Lower leg skin (tissue), 3 donors: ENCODE measurements around the gene CCDC120.

ENCODE experiments used
- POLR2A ChIP-seq, 2 donors: fragments of 450-650 bp; IDR thresholded peaks; one replicate each; pipeline ENCODE4 v1.6.1; 2016 to 2017; ENCODE audit warnings: antibody characterized with exemption in 2 of 2, mild to moderate bottlenecking in 1 of 2, moderate library complexity in 1 of 2
- TF ChIP-seq, protein P1 (sequence below), 3 donors: fragments of 450-650 bp; IDR thresholded peaks; one replicate each; pipeline ENCODE4 v1.5.1; 2016; ENCODE audit warnings: antibody characterized with exemption in 3 of 3, mild to moderate bottlenecking in 3 of 3, moderate library complexity in 2 of 3

DNA sequence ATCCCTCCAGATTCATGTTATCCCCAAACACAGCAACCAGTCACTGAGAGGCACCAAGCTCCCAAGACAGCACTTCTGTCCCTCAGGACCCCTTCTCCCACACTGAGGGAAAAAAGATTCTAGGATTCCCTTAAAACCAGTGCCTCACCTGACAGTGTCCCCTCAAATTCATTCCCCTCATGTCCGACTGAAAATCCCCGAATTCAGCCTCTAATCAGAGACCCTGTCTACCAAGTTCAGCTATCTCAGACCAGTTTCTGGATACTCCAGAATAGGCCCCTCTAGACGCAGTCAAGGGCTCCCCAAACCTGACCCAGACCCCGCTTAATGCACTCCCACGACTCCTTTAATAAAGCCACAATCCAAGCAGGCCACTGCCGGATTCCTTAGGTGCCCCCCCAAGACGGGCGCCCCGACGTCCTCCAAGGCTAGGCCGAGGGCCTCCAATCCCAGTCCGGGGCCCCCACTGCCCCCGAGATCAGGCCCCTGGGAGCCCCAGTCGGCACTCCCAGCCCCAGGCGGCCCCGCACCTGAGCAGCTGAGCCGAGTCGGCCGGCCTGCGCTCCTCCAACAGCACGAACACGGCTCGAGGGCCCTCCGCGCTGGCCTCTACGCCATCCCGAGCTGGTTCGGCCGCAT lies 16.1 kb upstream of the CCDC120 start:
- TF ChIP-seq, protein P1, sequence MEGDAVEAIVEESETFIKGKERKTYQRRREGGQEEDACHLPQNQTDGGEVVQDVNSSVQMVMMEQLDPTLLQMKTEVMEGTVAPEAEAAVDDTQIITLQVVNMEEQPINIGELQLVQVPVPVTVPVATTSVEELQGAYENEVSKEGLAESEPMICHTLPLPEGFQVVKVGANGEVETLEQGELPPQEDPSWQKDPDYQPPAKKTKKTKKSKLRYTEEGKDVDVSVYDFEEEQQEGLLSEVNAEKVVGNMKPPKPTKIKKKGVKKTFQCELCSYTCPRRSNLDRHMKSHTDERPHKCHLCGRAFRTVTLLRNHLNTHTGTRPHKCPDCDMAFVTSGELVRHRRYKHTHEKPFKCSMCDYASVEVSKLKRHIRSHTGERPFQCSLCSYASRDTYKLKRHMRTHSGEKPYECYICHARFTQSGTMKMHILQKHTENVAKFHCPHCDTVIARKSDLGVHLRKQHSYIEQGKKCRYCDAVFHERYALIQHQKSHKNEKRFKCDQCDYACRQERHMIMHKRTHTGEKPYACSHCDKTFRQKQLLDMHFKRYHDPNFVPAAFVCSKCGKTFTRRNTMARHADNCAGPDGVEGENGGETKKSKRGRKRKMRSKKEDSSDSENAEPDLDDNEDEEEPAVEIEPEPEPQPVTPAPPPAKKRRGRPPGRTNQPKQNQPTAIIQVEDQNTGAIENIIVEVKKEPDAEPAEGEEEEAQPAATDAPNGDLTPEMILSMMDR (IDR thresholded peaks at IDR 0.05), result no peak
- TF ChIP-seq POLR2A (IDR thresholded peaks at IDR 0.05), result no peak
